ENCODE measurements around the gene PLXNA1.

The PLXNA1 gene

DNA sequence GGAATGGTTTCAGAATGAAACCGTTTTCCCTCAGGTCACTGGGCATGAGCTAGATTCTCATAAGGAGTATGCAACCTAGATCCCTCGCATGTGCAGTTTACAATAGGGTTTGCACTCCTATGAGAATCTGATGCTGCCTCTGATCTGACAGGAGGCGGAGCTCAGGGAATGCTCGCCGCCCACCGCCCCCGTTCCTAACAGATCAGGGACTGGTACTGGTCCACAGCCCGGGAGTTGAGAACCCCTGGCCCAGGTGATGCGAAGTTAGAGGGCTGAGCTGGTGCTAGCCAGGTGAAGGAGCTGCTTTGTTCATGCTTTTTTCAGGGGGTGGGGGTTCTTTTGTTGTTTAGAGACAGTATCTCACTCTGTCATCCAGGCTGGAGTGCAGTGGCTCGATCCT, 15.5 kb upstream of the PLXNA1 start:
- DNase-seq (ENCODE audit: low read depth) = no peak

DNA sequence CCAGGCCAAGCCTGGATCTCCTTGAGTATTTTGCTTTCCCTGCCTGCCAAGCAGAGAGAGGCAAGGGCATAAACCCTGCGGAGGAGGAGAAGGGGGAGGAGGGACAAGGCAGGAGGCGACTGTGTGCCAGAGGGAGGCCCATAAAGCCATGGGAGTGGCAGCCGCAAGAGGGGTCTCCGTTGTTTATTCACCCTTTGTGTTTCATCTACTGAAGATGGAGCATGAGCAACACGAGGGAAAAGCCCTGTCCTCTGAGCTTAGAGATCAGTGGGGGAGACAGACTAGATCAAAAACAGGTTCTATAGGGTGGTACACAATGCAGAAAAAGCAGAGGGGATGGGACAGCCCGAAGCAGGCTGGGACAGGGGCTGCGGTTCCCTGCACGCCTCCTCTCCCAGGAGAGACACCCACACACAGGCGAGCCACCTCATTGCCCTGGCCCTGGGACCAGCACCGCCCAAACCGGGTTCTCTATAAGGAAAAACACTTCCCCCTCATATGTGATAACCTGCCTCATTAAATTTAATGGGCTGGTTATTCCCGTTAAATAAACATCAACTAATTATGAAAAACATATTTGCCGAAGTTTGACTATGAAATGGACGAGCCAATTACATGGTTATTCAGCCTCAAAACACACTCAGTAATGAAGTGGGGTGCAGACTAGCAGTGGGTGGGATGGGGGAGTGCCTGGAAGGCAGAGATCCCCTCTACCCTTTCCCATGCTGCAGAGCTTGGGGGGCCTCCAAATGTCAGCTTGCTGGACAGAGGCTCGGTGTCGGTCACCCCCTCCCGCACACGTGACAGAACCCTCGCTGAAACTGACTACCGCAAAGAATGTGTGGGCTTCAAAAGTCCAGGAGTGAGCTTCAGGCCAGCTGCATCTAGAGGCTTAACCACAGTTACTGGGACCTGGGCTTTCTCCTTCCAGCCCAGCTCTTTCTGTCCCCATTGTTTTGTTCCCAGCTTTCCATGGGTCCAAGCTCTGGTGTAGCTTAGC, 14.2 kb upstream of the PLXNA1 start:
- no peak for DNase-seq (ENCODE audit: low read depth)

DNA sequence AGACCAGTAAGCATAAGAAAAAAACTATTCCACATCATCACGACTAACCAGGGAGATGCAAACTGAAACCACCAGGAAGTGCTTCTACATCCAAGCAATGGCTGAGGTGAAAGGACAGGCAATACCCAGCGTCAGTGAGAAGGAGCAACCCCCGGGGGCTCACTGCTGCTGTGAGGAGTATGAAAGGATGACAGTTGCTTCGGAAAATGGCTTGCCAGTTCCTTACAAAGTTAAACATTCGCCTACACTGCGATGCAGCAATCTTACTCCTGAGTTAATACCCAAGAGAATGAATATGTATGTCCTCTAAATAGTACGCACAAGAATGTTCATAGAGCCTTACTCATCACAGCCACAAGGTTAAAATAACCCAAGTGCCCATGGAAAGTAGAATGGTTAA, 13.3 kb upstream of the PLXNA1 start:
- DNase-seq (ENCODE audit: low read depth) = no peak

DNA sequence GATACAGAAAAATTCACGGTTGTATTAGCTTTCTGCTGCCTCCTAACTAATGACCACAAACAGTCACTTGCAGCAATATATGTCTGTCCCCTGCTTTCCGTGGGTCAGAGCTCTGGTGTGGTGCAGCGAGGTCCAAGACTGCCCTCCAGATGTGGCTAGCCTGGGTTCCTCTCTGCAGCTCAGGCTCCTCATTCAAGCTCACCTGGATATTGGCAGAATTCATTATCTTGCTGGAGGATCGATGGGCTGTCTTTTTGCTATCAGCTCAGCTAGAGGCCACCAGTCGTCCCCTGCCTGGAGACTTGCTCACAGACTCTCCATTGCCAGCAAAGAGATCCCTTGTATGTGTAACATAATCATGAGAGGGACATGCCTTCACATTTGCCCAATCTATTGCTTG, 12.8 kb upstream of the PLXNA1 start:
- no peak for DNase-seq (ENCODE audit: low read depth)

DNA sequence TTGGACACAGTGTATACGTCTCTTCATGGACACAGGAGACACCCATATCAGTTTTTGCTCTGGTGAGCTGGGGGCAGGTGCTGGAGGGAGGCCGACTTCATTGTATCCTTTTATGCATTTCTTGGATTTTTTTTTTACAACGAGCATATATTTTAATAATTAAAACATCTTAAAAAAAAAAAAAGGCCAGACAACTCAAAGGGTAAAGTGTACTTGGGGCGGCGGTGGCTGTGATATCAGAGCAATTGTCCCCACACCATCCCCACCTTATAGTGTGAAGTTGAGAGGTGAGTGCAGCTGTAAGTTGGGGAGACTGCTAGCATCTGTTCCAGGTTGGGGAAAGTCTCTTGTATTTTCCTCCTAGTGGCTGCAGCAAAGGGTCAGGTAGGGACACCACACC, 12.0 kb upstream of the PLXNA1 start:
- DNase-seq (ENCODE audit: low read depth) = no peak

DNA sequence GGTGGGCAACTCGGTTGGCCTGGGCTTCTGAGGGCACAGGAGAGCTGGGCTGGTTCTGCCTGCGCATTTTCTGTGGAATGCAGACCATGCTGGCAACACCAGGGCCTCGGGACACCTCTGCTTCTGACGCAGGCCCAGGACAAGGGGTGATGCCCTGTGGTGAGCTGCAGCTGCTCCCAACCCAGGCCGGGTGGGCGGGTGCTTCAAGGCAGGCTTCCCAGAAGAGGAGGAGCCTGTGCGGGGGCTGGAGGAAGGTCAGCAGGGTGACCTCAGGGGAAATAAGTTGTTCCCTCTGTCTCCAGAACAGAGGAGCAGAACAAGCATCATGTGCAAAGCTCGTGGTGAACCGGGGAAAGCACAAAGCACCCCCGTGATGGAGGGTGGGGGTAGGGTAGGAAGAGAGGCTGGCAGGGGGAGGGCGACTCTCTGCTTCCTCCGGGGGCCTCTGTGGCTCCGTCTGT, 11.0 kb upstream of the PLXNA1 start:
- no peak for DNase-seq (ENCODE audit: low read depth)

DNA sequence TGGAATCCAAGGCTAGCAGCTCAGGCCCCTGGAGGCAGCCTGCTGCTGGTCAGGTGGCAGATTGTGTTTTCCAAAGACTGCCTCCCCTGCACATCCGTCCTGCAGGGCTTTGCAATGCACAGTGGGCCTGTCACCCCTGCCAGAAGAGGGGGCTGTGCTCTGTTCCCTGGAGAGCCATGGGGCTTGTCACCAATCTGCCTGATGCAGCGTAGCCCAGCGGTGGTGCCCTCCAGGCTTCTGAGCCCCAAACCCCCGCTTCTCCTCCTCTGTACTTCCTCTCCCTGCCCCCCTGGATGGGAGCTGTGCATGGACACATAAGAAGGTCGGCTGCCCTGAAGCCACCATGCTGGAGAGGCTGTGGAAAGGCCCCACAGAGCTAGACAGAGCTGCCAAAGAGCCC, 10.0 kb upstream of the PLXNA1 start:
- DNase-seq (ENCODE audit: low read depth) = no peak

DNA sequence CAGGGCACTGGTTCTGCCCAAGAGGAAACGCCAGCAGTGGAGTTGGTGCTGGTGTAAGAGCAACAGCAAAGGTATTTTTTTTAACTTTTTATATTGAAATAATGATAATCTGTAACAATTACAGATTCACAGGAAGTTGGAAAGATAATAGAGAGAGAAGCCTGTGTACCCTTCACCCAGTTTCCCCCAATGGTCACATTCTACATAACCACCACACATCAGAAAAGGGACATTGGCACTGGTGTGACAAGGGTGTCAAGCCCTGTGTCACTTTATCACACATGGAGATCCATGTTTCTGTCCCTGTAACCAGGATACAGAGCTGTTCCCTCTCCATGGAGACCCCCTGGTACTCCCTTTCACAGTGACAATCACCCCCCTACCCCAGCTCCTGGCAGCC, 9.1 kb upstream of the PLXNA1 start:
- DNase-seq (ENCODE audit: low read depth) = no peak

DNA sequence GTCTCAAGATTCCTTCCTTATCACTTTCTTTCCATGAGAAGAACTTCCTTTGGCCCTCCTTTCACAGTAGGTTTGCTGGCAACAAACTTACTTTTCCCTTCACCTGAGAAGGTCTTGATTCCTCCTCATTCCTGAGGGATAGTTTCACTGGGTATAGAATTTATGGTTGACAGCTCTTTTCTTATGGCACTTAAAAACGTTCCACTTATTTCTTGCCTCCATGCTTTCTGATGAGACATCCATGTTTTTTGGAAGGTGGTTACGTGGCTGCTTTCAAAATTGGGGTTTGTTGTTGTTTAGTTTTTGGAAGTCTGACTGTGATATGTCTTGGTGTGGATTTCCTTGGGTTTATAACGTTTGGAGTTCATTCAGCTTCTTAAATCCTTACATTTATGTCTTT, 8.2 kb upstream of the PLXNA1 start:
- no peak for DNase-seq (ENCODE audit: low read depth)

DNA sequence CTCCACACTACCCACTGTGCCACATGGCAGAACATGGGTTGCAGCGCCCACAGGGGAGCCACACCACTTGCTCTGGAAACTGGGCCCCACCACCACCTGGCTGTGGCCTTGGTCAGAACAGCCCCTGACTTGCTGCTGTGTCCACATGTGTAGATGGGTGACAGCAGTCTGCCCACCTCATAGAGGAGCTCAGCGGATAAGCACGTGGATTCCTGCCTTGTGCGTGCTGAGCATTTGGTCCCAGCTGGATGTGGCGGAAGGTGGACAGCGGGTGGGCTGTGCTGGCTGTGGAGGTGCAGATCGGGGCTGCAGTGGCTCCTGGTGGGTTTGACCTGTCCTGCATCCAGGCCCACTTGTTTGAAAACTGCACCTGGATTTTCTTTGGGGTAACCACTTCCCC, 6.0 kb upstream of the PLXNA1 start:
- DNase-seq (ENCODE audit: low read depth) = no peak

DNA sequence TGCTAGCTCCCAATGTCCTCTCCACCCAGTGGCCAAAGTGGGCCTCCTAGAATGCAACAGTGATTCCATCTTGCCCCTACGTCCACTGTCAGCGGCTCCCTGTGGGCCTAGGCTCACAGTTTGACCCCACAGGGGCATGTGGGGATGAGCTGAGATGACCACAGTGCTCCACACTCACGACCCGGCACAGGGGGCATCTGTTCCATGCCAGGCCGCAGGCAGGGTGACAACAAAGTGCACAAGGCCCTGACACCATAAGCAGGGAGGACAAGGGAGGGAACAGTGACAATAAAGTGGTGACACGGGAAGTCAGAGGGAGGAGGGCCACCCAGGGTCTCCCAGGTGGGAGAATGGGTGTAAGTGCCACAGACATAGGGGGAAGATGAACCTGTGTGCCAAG, 5.1 kb upstream of the PLXNA1 start:
- no peak for DNase-seq (ENCODE audit: low read depth)

DNA sequence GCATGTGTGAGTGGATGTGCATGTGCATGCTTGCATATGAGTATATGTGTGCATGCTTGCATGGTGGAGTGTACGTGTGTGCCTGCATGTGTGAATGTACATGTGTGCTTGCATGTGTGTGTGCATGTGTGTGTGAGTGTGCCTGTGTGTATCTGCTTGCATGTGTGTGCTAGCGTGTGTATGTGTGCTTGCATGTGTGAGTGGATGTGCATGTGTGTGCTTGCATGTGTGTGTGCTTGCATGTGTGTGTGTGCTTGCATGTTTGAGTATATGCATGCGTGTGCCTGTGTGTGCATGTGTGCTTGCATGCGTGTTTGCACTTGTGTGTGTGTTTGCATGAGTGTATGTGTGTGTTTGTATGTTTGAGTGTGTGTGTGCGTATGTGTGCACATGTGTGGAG, 4.6 kb upstream of the PLXNA1 start:
- no peak for DNase-seq (ENCODE audit: low read depth)

DNA sequence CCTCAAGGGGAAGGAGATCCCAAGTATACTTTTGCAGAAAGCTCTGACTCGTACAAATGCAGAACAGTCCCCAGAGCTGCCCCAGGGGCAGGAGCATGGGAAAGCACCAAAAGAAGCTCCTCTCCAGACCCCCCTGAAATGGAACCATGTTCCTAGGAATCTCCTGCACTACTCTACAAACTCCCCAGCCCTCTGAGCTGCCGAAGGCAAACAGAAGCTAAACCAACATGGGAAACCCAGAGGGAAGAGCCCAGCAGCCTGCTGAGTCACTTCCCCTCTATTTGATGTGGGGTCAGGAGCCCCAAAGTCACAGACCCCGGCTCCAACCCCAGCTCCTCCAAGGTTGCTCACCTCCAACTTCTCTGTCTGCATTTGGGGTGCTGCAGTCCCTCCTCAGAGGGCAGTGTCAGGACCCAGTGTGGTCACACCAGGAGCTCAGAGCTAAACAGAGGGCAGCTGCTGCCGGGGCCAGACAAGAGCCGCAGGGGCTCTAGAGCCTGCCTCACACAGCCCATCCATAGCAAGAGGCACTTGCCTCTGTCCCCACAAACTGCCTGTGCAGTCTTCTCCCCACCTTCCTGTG, 3.8 kb upstream of the PLXNA1 start:
- no peak for DNase-seq (ENCODE audit: low read depth)

DNA sequence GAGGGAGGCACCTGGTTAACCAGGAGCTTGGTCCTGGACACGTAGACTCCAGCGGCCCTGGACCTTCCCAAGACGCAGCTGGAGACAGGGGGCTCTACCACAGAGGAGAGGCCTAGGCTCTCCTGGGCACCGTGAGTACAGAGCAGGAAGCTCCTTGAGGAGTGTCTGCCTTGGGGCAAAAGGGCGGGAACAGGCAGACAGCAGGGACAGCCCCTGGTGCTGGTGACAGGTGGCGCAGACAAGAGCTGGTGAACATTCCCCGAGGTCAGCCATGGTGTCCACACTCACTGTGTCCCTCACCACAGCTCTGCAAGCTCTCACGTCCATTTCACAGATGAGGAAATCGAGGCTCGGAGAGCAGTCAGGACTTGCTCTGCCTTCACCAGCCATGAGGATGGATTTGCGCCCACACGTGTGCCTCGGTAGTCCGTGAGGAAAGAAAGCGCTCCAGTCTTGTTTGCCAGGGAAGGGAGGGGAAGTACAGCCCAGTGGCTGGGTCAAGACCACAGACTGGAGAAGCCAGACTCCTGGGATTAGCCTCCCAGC, 2.6 kb upstream of the PLXNA1 start:
- DNase-seq (ENCODE audit: low read depth) = no peak

DNA sequence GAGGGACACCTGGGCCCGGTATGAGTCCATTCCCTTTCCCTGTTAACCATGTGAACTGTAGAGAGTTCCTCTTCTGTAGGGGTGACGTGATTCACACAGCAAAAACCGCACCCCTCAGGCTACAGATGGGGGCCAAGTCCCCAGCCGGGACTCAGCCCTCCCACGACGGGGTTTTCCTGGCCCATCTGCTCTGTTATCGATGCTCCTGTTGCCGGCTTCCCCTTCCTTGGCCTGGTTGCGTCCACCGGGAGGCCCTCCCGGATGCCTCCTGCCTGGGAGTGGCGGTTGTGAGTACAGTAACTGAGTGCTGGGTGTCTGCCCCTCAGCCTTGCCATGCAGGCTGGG, 817 bp upstream of the PLXNA1 start:
- DNase-seq (ENCODE audit: low read depth) = peak; percentile 10

DNA sequence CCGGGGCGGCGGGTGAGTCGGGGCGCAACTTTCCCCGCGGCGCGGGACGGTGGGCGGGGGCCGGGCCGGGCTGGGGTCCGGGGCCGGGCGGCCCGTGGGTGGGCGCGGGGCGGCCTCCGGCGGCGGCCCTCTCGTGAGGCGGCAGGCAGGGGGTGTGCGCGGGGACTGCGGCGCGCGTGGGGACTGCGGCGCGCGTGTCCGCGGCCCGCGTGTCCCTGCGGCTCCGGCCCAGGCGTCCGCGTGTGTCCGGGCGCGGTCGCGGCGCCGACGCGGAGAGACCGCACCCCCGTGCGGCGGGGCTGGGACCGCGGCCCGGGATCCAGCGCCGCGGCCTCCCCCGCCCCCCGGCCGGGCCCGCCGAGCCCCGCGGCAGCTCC, 349 bp downstream of the PLXNA1 start:
- no peak for DNase-seq (ENCODE audit: low read depth)

DNA sequence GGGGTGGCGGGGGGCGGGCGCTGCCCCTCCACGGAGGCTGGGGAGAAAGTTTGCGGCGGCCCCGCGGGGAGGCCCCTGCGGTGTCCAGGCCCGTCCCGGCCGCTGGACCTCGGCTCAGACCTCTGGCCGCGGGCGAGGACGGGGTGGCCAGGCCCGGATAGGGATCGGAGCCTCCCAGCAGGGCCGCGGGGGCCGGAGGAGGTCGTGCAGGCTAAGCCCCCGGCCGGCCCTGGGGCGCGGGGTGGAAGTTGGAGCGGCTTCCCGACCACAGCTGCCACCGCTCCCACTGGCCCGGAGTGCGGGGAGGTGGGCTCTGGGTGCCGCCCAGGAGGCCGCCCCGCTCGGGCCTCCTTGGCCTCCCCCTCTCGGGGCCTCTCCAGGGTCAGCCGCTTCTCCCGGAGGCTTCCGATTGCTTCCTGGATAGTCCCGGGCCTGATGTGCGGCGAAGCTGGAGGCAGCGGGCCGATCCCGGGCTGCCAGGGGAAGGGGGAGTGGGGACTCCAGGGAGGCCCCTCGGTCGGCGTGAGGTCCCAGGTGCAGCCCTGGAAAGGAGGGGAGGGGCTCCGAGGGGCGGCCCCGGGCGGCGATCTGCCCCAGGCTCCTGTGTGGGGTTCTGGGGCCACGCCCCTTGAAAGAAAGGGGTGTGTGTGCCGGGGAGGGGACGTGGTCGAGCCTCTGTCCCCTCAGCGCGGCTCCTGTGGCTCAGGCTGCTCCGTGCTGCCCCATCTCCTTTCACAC, 907 bp downstream of the PLXNA1 start:
- no peak for DNase-seq (ENCODE audit: low read depth)

DNA sequence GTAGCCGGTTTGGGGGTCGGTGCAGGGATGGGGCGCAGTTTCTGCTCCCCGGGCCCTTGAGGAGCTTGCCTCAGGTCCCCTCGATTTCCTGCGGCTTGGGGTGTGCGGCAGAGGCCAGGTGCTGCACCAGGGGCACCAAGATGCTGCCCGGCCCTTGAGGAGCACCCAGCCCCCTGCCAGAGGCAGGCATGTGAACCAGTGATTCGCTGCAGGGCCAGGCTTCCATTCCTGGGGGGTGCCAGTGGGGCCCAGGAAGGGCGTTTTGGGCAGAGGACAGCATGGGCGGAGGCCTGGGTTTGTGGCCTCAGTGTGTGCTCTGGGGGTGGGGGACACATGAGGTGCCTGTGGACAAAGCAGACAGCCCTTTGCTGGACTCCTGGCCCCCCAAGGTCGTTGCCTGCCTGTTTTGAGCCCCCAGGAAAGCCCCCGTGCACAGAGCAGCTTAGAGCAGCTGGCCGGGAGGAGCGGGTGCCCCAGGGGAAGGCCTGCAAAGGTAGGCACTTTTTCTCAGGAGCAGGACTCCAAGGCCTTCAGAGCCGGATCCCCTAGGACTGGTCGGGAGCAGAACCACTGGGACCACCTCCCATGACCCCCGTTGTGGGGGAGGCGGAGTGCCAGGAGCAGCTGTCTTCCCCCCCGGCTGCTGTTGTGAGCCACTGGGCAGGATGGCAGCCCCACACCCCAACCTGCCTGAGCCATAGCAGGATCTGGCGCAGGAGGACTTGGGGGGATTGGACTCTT, 1.6 kb downstream of the PLXNA1 start:
- no peak for DNase-seq (ENCODE audit: low read depth)

DNA sequence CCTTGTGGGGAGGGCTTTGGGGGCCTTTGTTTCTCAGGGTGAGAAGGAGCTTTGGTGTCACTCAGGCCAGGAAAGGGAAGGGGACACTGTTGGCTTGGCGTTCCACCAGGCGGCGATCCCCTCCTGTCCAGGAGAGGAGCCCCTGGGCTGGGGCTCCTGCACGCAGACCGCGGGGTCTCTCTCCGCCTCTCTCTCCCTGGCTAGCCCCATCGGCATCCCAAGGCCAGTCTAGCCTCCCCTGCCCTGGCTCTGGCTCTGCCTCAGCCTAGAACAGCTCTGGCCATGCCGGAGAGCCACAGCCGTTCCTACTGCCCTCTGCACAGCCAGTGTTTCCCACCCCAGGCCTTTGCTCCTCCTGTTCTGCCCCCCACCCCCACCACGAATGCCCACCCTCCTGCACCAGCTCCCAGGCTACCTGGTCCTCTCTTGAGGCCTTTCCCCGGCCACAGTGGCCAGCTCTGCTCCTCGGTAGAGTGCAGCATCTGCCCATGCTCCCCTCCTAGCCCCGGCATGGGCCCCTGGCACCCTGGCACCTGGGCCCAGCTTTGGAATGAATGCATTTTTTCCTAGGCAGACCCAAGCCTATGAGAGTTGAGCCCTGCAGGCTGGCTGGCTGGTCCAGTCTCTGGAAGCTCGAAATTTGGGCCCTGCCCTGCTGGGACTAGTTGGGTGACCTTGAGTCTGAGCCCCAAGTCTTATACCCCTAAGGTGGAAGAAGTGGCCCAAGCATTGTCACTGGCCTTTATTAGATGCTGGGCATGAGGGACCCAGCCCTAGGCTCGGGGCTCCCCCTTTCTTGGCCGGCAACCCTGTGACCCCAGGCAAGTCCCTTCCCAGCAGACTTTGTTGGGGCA, 2.4 kb downstream of the PLXNA1 start:
- DNase-seq (ENCODE audit: low read depth) = no peak

DNA sequence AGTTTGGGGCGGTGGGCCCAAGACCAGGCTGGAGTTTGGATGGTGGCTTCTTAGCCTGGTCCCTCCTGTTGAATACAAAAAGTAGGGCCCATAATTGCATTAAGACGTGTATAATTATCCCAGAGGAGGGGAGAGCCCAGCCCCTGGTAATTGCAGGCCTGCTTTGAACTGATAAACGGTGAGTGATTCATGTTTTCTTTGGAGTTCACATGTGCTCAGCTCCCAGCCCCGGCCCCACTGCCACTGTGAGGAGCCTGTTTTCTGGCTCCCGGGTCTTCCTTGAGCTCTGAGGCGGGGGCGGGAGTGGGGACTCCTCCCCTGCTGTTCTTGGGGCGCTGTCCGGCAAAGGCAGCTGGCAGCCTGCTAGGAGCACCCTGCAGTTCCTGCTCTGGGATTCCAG, 3.1 kb downstream of the PLXNA1 start:
- DNase-seq (ENCODE audit: low read depth) = no peak

DNA sequence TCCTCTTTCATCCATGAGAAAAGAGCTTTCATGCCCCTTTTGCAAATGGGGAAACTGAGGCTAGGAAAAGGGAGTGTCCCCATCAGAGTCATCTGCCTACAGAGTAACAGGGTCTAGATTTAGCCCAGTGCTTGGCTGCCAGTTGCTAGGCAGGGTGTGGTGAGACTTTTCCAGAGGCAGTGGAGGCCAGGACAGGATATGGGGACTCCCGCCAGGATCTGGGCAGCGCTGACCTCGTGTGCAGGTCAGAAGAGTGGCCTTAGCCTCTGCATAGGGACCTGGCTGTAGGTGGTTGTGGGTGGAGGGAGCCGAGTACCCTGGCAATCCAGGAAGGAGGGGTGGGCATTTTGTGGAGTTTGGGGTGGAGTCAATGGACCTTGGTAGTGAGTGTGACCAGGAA, 4.2 kb downstream of the PLXNA1 start:
- DNase-seq (ENCODE audit: low read depth) = no peak

All from stimulated activated CD8-positive, alpha-beta memory T cell treated with anti-CD3 and anti-CD28 coated beads, Interleukin-15, amount 100 ng/mL, for 1 hour (primary cell).